ENCODE measurements around the gene SYMPK. TPM values are rescaled to one million over a fixed set of nuclear protein-coding genes. Genes with fewer than 3 reads are reported as not detected.

SYMPK gene
- 27.0 and 36.0 TPM in 2 replicates for total RNA-seq

GRCh38 chr19:45862564-45863334, at the start of gene SYMPK:
SYMPK (minus strand) TSS chr19:45863147; CDS start chr19:45854495, 8,652 bp downstream.

GRCh38 chr19:45901912-45902650, 39.1 kb upstream of the SYMPK start, which contains the start of gene MYPOP:
MYPOP (minus strand) TSS chr19:45902613; CDS start chr19:45901773, 840 bp downstream.

GRCh38 chr19:45885556-45886426, 22.8 kb upstream of the SYMPK start, which contains the start of gene IRF2BP1:
IRF2BP1 (minus strand) TSS chr19:45886141; CDS start chr19:45885774, 367 bp downstream.

GRCh38 chr19:45863840-45864628, 1.1 kb upstream of the SYMPK start, which contains the start of gene FOXA3:
FOXA3 (plus strand) TSS chr19:45864326; CDS start chr19:45864457, 131 bp downstream.

GRCh38 chr19:45814851-45815480, 48.0 kb downstream of the SYMPK start, which contains the start of gene RSPH6A:
RSPH6A (minus strand) TSS chr19:45815308; CDS start chr19:45815176, 132 bp downstream.

GRCh38 chr19:45792470-45793177, 70.3 kb downstream of the SYMPK start, which contains the start of gene DMWD:
DMWD (minus strand) TSS chr19:45792845; CDS start chr19:45792756, 89 bp downstream.

GRCh38 chr19:45782162-45782691, 80.7 kb downstream of the SYMPK start, which contains the start of gene DMPK:
DMPK (minus strand) TSS chr19:45782490; CDS start chr19:45782352, 138 bp downstream.

GRCh38 chr19:45768984-45769782, 93.8 kb downstream of the SYMPK start, which contains the start of gene SIX5:
SIX5 (minus strand) TSS chr19:45769252; CDS start chr19:45768844, 408 bp downstream.

Other genes with a start within 250 kb of the SYMPK start
- gene EML2, start 223.8 kb downstream of the SYMPK start, total RNA-seq: 31.2 and 48.1 TPM in 2 replicates
- gene GIPR, start 194.9 kb downstream of the SYMPK start, total RNA-seq: 0.09 and 0.16 TPM in 2 replicates
- 843 and 916 TPM in 2 replicates for gene SNRPD2, start 171.2 kb downstream of the SYMPK start, total RNA-seq
- gene QPCTL, start 170.5 kb downstream of the SYMPK start, total RNA-seq: 1.6 and 5.8 TPM in 2 replicates
- gene FBXO46, start 132.3 kb downstream of the SYMPK start, total RNA-seq: 2.4 and 2.6 TPM in 2 replicates
- gene MEIOSIN, start 129.7 kb downstream of the SYMPK start, total RNA-seq: not detected in 2 replicates
- gene SIX5, start 93.9 kb downstream of the SYMPK start, total RNA-seq: 6.7 and 7.4 TPM in 2 replicates
- 51.5 and 57.4 TPM in 2 replicates for gene DMPK, start 80.7 kb downstream of the SYMPK start, total RNA-seq
- 16.7 and 21.2 TPM in 2 replicates for gene DMWD, start 70.3 kb downstream of the SYMPK start, total RNA-seq
- 0.09 and 0.16 TPM in 2 replicates for gene RSPH6A, start 47.8 kb downstream of the SYMPK start, total RNA-seq
- not detected in 2 replicates for gene FOXA3, start 1.2 kb upstream of the SYMPK start, total RNA-seq
- 17.8 and 18.1 TPM in 2 replicates for gene IRF2BP1, start 23.0 kb upstream of the SYMPK start, total RNA-seq
- 0.69 and 0.79 TPM in 2 replicates for gene MYPOP, start 39.5 kb upstream of the SYMPK start, total RNA-seq
- not detected in 2 replicates for gene NANOS2, start 51.6 kb upstream of the SYMPK start, total RNA-seq
- under 0.01 TPM in 2 replicates for gene NOVA2, start 110.7 kb upstream of the SYMPK start, total RNA-seq
- 6.6 and 9.0 TPM in 2 replicates for gene CCDC61, start 132.3 kb upstream of the SYMPK start, total RNA-seq
- gene PGLYRP1, start 159.9 kb upstream of the SYMPK start, total RNA-seq: not detected in 2 replicates
- 0.16 TPM in 1 of 2 replicates, not detected in the other for gene IGFL4, start 177.9 kb upstream of the SYMPK start, total RNA-seq